Neural cell (in vitro differentiated cells): ENCODE results near the gene LCP2. TPM values are rescaled to one million over a fixed set of nuclear protein-coding genes. Genes with fewer than 3 reads are reported as not detected.

Experiments
- H2AFZ ChIP-seq: fragments of 200-600, 300-800 bp; sonication (generic), shearing (Covaris generic); 2 replicates; pipeline ENCODE4 v1.6.0; 2014; ENCODE audit warnings: low read depth, mild to moderate bottlenecking, antibody characterized with exemption, low read length, moderate library complexity
- H3F3A ChIP-seq: fragments of 200-600 bp; shearing (Covaris generic); 2 replicates; pipeline ENCODE4 v1.6.1; 2016; ENCODE audit warnings: mild to moderate bottlenecking, moderate library complexity, mixed read lengths, antibody characterized with exemption, low read length; ENCODE audit not compliant: insufficient read depth, poor library complexity, severe bottlenecking
- H3K27ac ChIP-seq: fragments of 200-600, 300-800 bp; sonication (generic), shearing (Covaris generic); 2 replicates; pipeline ENCODE4 v1.5.1; 2014; ENCODE audit warnings: mild to moderate bottlenecking, low read length, moderate library complexity
- H3K27me3 ChIP-seq: fragments of 300-800, 200-600 bp; sonication (generic), shearing (Covaris generic); 2 replicates; pipeline ENCODE4 v1.6.0; 2014; ENCODE audit warnings: mild to moderate bottlenecking, low read depth, low read length, moderate library complexity; ENCODE audit not compliant: insufficient read depth
- H3K36me3 ChIP-seq: fragments of 300-800, 200-600 bp; sonication (generic), shearing (Covaris generic); 2 replicates; pipeline ENCODE4 v1.5.1; 2014; ENCODE audit warnings: mild to moderate bottlenecking, antibody characterized with exemption, low read length, moderate library complexity; ENCODE audit not compliant: insufficient read depth
- H3K4me2 ChIP-seq: fragments of 300-800, 200-600 bp; sonication (generic), shearing (Covaris generic); 2 replicates; pipeline ENCODE4 v1.6.0; 2014; ENCODE audit warnings: mild to moderate bottlenecking, low read length
- H3K4me3 ChIP-seq: fragments of 300-800, 200-600 bp; sonication (generic), shearing (Covaris generic); 2 replicates; pipeline ENCODE4 v1.5.1; 2014; ENCODE audit warnings: mild to moderate bottlenecking, low read length, moderate library complexity
- H3K79me2 ChIP-seq: fragments of 200-600 bp; shearing (Covaris generic); replicated peaks from 2 replicates; pipeline ENCODE4 v1.6.0; 2014; ENCODE audit warnings: mild to moderate bottlenecking, low read length, moderate library complexity; ENCODE audit not compliant: insufficient read depth
- H3K9ac ChIP-seq: fragments of 300-800, 200-600 bp; sonication (generic), shearing (Covaris generic); 2 replicates; pipeline ENCODE4 v1.6.1; 2016; ENCODE audit warnings: mild to moderate bottlenecking, low read length, mixed read lengths
- H3K9me2 ChIP-seq: fragments of 200-600 bp; shearing (Covaris generic); 2 replicates; pipeline ENCODE4 v1.6.1; 2016; ENCODE audit warnings: mild to moderate bottlenecking, low read length, mixed read lengths; ENCODE audit not compliant: insufficient read depth
- H3K9me3 ChIP-seq: fragments of 200-600, 300-800 bp; sonication (generic), shearing (Covaris generic); 2 replicates; pipeline ENCODE4 v1.6.1; 2016; ENCODE audit warnings: mild to moderate bottlenecking, mixed run types, low read length, moderate library complexity, mixed read lengths
- H4K20me1 ChIP-seq: fragments of 200-600 bp; shearing (Covaris generic); 2 replicates; pipeline ENCODE4 v1.6.1; 2016; ENCODE audit warnings: mild to moderate bottlenecking, mixed run types; ENCODE audit not compliant: insufficient read depth
- CTCF ChIP-seq: fragments of 450-650 bp; IDR thresholded peaks from 2 replicates; pipeline ENCODE4 v1.5.1; 2014; ENCODE audit warnings: antibody characterized with exemption, mild to moderate bottlenecking, moderate library complexity; ENCODE audit not compliant: poor library complexity, severe bottlenecking
- EP300 ChIP-seq: fragments of 450-650 bp; conservative IDR thresholded peaks from 2 replicates; pipeline ENCODE4 v1.6.1; 2014; ENCODE audit warnings: antibody characterized with exemption, mild to moderate bottlenecking, moderate library complexity; ENCODE audit not compliant: poor library complexity, severe bottlenecking
- EZH2 ChIP-seq: fragments of 200-600, 300-800 bp; shearing (Covaris generic), sonication (generic); IDR thresholded peaks from 2 replicates; pipeline ENCODE4 v1.6.1; 2014; ENCODE audit warnings: antibody characterized with exemption, low read length, borderline replicate concordance, mild to moderate bottlenecking; ENCODE audit not compliant: insufficient read depth, poor library complexity, severe bottlenecking
- MXI1 ChIP-seq: fragments of 450-650 bp; conservative IDR thresholded peaks from 2 replicates; pipeline ENCODE4 v1.6.1; 2014; ENCODE audit warnings: antibody characterized with exemption, mild to moderate bottlenecking; ENCODE audit not compliant: poor library complexity, severe bottlenecking
- RAD21 ChIP-seq: fragments of 450-650 bp; conservative IDR thresholded peaks from 2 replicates; pipeline ENCODE4 v1.6.1; 2014; ENCODE audit warnings: antibody characterized with exemption, mild to moderate bottlenecking, moderate library complexity
- REST ChIP-seq: IDR thresholded peaks from 2 replicates; pipeline ENCODE4 v1.6.1; 2012; ENCODE audit warnings: borderline replicate concordance
- SMC3 ChIP-seq: fragments of 450-650 bp; conservative IDR thresholded peaks from 2 replicates; pipeline ENCODE4 v1.6.1; 2014; ENCODE audit warnings: antibody characterized with exemption, mild to moderate bottlenecking, moderate library complexity; ENCODE audit not compliant: poor library complexity
- TAF1 ChIP-seq: IDR thresholded peaks from 2 replicates; pipeline ENCODE4 v1.6.1; 2012; ENCODE audit warnings: low read depth
- polyA plus RNA-seq: library from polyadenylated mRNA; depleted of rRNA; stranded (reverse); fragments of >200 nt; gene quantifications from 2 replicates; pipeline ENCODE4 v1.2.3, GENCODE V29; 2014

The LCP2 gene
- polyA plus RNA-seq, 1 donor from 2014 or later = not detected

- Histone ChIP-seq H3K4me3 (no peak overlapping the region), H3K9me3 (no peaks in the 10 kb centered on the region), H3K27ac (no peak overlapping the region), H3K36me3 (no peaks in the 10 kb centered on the region), H3F3A (no peaks in the 10 kb centered on the region), H2AFZ (no peak overlapping the region), H3K9me2 (no peaks in the 10 kb centered on the region), H3K4me2 (no peak overlapping the region), H3K27me3 (no peaks in the 10 kb centered on the region), H3K79me2 (no peaks in the 10 kb centered on the region), H4K20me1 (no peaks in the 10 kb centered on the region), H3K9ac (no peak overlapping the region)
- no peak for TF ChIP-seq MXI1
Observed at GRCh38 chr5:170252720-170253350, 44.7 kb downstream of the LCP2 start.

GRCh38 chr5:170252109-170252508 is 45.5 kb downstream of the LCP2 start:
- no peaks in the 10 kb centered on the region for H3F3A ChIP-seq
- H2AFZ ChIP-seq = no peak overlapping the region
- H3K9me3 ChIP-seq = no peaks in the 10 kb centered on the region
- no peaks in the 10 kb centered on the region for H3K79me2 ChIP-seq
- no peaks in the 10 kb centered on the region for H3K9me2 ChIP-seq
- H3K27ac ChIP-seq = no peak overlapping the region
- H3K9ac ChIP-seq = no peak overlapping the region
- H4K20me1 ChIP-seq = no peaks in the 10 kb centered on the region
- H3K4me3 ChIP-seq = no peak overlapping the region
- no peaks in the 10 kb centered on the region for H3K27me3 ChIP-seq
- TF ChIP-seq TAF1 = no peak
- no peak for TF ChIP-seq RAD21
- TF ChIP-seq EP300 = no peak
- no peak for TF ChIP-seq SMC3
- no peak for TF ChIP-seq CTCF
- TF ChIP-seq EZH2 = no peak
- no peak for TF ChIP-seq REST
- H3K4me2 ChIP-seq = no peak overlapping the region
- no peaks in the 10 kb centered on the region for H3K36me3 ChIP-seq

- TF ChIP-seq SMC3 = no peak
- TF ChIP-seq MXI1 = no peak
- no peaks in the 10 kb centered on the region for H3K27me3 ChIP-seq
Observed at GRCh38 chr5:170251462-170251861, 46.1 kb downstream of the LCP2 start.

More at GRCh38 chr5:170251462-170251861, 46.1 kb downstream of the LCP2 start:
- Histone ChIP-seq H3K9me3 (no peaks in the 10 kb centered on the region), H3K27ac (no peak overlapping the region), H3K9me2 (no peaks in the 10 kb centered on the region), H3K9ac (no peak overlapping the region), H3K79me2 (no peaks in the 10 kb centered on the region), H3K4me3 (no peak overlapping the region), H2AFZ (no peak overlapping the region), H3F3A (no peaks in the 10 kb centered on the region), H4K20me1 (no peaks in the 10 kb centered on the region), H3K4me2 (no peak overlapping the region), H3K36me3 (no peaks in the 10 kb centered on the region)
